SU-DHL-6 (cell line): ENCODE measurements around the gene TMC3.

Experiments used
- H2AFZ ChIP-seq: fragments of 200-600 bp; sonication (generic); 2 replicates; pipeline ENCODE4 v1.6.1; 2014; ENCODE audit warnings: low read depth, mild to moderate bottlenecking, moderate library complexity, mixed read lengths, antibody characterized with exemption, low read length; ENCODE audit not compliant: severe bottlenecking
- H3F3A ChIP-seq: fragments of 200-600 bp; shearing (Covaris generic); 2 replicates; pipeline ENCODE4 v1.6.0; 2016; ENCODE audit warnings: antibody characterized with exemption, mild to moderate bottlenecking; ENCODE audit not compliant: insufficient read depth
- H3K27ac ChIP-seq: fragments of 200-600 bp; sonication (generic); 2 replicates; pipeline ENCODE4 v1.5.1; 2016; ENCODE audit warnings: low read depth, mild to moderate bottlenecking, low read length, moderate library complexity, mixed read lengths
- H3K27me3 ChIP-seq: fragments of 200-600 bp; sonication (generic), shearing (Covaris generic); 2 replicates; pipeline ENCODE4 v1.6.0; 2014; ENCODE audit warnings: mild to moderate bottlenecking, low read length
- H3K36me3 ChIP-seq: fragments of 200-600 bp; sonication (generic); 2 replicates; pipeline ENCODE4 v1.6.1; 2014; ENCODE audit warnings: mild to moderate bottlenecking, low read length, mixed read lengths
- H3K4me2 ChIP-seq: fragments of 300-600, 200-600 bp; shearing (Covaris generic), sonication (generic); 2 replicates; pipeline ENCODE4 v1.6.0; 2014; ENCODE audit warnings: low read length, low read depth, mild to moderate bottlenecking; ENCODE audit not compliant: poor library complexity, severe bottlenecking
- H3K4me3 ChIP-seq: fragments of 200-600 bp; sonication (generic); 2 replicates; pipeline ENCODE4 v1.5.1; 2014; ENCODE audit warnings: antibody characterized with exemption, low read length, mild to moderate bottlenecking, mixed read lengths; ENCODE audit not compliant: insufficient read depth, poor library complexity, severe bottlenecking
- H3K79me2 ChIP-seq: fragments of 200-600 bp; sonication (generic); 2 replicates; pipeline ENCODE4 v1.6.1; 2014; ENCODE audit warnings: mild to moderate bottlenecking, low read length, moderate library complexity; ENCODE audit not compliant: insufficient read depth
- H3K9ac ChIP-seq: fragments of 200-600 bp; sonication (generic); 2 replicates; pipeline ENCODE4 v1.7.0; 2014; ENCODE audit warnings: mild to moderate bottlenecking, low read length
- H3K9me2 ChIP-seq: fragments of 200-600 bp; sonication (generic); replicated peaks from 2 replicates; pipeline ENCODE4 v1.6.1; 2014; ENCODE audit warnings: low read length; ENCODE audit not compliant: insufficient read depth
- H3K9me3 ChIP-seq: fragments of 200-600 bp; sonication (generic); 2 replicates; pipeline ENCODE4 v1.6.1; 2014; ENCODE audit warnings: low read length, mixed read lengths; ENCODE audit not compliant: insufficient read depth
- H4K20me1 ChIP-seq: fragments of 200-600 bp; sonication (generic); 2 replicates; pipeline ENCODE4 v1.6.1; 2014; ENCODE audit warnings: low read depth, mild to moderate bottlenecking, antibody characterized with exemption, low read length, moderate library complexity, mixed read lengths
- CTCF ChIP-seq: fragments of 200-600 bp; sonication (generic); IDR thresholded peaks from one replicate; pipeline ENCODE4 v1.5.1; 2017; ENCODE audit warnings: antibody characterized with exemption, mild to moderate bottlenecking, low read length, moderate library complexity; ENCODE audit not compliant: insufficient read depth, poor library complexity, severe bottlenecking
- EZH2phosphoT487 ChIP-seq: fragments of 200-600 bp; sonication (generic), shearing (Covaris generic); conservative IDR thresholded peaks from 2 replicates; pipeline ENCODE4 v1.6.1; 2018; ENCODE audit warnings: mild to moderate bottlenecking, antibody characterized with exemption, low read length, moderate library complexity, mixed read lengths

The TMC3 gene

GRCh38 chr15:81363276-81363675 lies 10.7 kb downstream of the TMC3 start:
- no peaks in the 10 kb centered on the region for H3K9me2 ChIP-seq
- no peak overlapping the region for H3K27ac ChIP-seq
- no peaks in the 10 kb centered on the region for H3K36me3 ChIP-seq
- no peaks in the 10 kb centered on the region for H3K27me3 ChIP-seq
- H3F3A ChIP-seq, result no peaks in the 10 kb centered on the region
- H3K4me3 ChIP-seq, result no peak overlapping the region
- TF ChIP-seq EZH2phosphoT487 (no peak), CTCF (no peak)
- no peak overlapping the region for H3K9ac ChIP-seq
- no peak overlapping the region for H3K4me2 ChIP-seq
- no peaks in the 10 kb centered on the region for H3K79me2 ChIP-seq
- no peaks in the 10 kb centered on the region for H4K20me1 ChIP-seq
- H3K9me3 ChIP-seq, result no peaks in the 10 kb centered on the region
- H2AFZ ChIP-seq, result no peak overlapping the region

- TF ChIP-seq EZH2phosphoT487 (no peak), CTCF (no peak)
- Histone ChIP-seq H3F3A (no peaks in the 10 kb centered on the region), H3K4me3 (no peak overlapping the region), H4K20me1 (no peaks in the 10 kb centered on the region), H3K9me2 (no peaks in the 10 kb centered on the region), H3K79me2 (no peaks in the 10 kb centered on the region), H3K9me3 (no peaks in the 10 kb centered on the region), H3K9ac (no peak overlapping the region), H3K27me3 (no peaks in the 10 kb centered on the region), H2AFZ (no peak overlapping the region), H3K27ac (no peak overlapping the region), H3K36me3 (no peaks in the 10 kb centered on the region), H3K4me2 (no peak overlapping the region)
Measured at GRCh38 chr15:81362790-81363189, 11.2 kb downstream of the TMC3 start.

GRCh38 chr15:81361891-81362290 lies 12.1 kb downstream of the TMC3 start:
- Histone ChIP-seq H3K27me3 (no peaks in the 10 kb centered on the region), H3K36me3 (no peaks in the 10 kb centered on the region), H3F3A (no peaks in the 10 kb centered on the region), H3K9ac (no peak overlapping the region), H3K9me3 (no peaks in the 10 kb centered on the region), H2AFZ (no peak overlapping the region), H3K9me2 (no peaks in the 10 kb centered on the region), H3K79me2 (no peaks in the 10 kb centered on the region), H3K4me3 (no peak overlapping the region), H3K4me2 (no peak overlapping the region), H3K27ac (no peak overlapping the region), H4K20me1 (no peaks in the 10 kb centered on the region)
- TF ChIP-seq EZH2phosphoT487 (no peak), CTCF (no peak)

- TF ChIP-seq CTCF, result no peak
- TF ChIP-seq EZH2phosphoT487, result no peak
- Histone ChIP-seq H3K36me3 (no peaks in the 10 kb centered on the region), H4K20me1 (no peaks in the 10 kb centered on the region), H3K4me3 (no peak overlapping the region), H3K27me3 (no peaks in the 10 kb centered on the region), H3K4me2 (no peak overlapping the region), H3K27ac (no peak overlapping the region), H3F3A (no peaks in the 10 kb centered on the region), H3K79me2 (no peaks in the 10 kb centered on the region), H3K9me3 (no peaks in the 10 kb centered on the region), H3K9ac (no peak overlapping the region), H2AFZ (no peak overlapping the region), H3K9me2 (no peaks in the 10 kb centered on the region)
Measured at GRCh38 chr15:81360491-81360890, 13.5 kb downstream of the TMC3 start.
